Right atrium auricular region (tissue), 2 donors: ENCODE data around the gene LITAF. TPM values are rescaled to one million over a fixed set of nuclear protein-coding genes. Genes with fewer than 3 reads are reported as not detected.
A peak's percentile ranks its signal among the peaks of the same experiment; 100 is the strongest.

ENCODE experiments used
- DNase-seq: peaks from one replicate; pipeline ENCODE4 v3.0.0-alpha.2; 2019; ENCODE audit warnings: low spot score
- H3K27ac ChIP-seq, 2 donors: fragments of 200-600 bp; sonication (generic); 1 replicate in 1 of 2; 2 replicates in 1 of 2; pipeline ENCODE4 v1.5.1; 2016 to 2019
- H3K27me3 ChIP-seq, 2 donors: fragments of 200-600 bp; sonication (generic); one replicate each; pipeline versions ENCODE4 v1.5.1 to v1.6.0; 2017 to 2019
- H3K36me3 ChIP-seq: fragments of 200-600 bp; sonication (generic); one replicate; pipeline ENCODE4 v1.5.1; 2016
- H3K4me1 ChIP-seq, 2 donors: fragments of 200-600 bp; sonication (generic); one replicate each; pipeline versions ENCODE4 v1.5.1 to v1.6.0; 2017 to 2019
- H3K4me3 ChIP-seq, 2 donors: fragments of 200-600 bp; sonication (generic); 1 replicate in 1 of 2; 2 replicates in 1 of 2; pipeline ENCODE4 v1.5.1; 2017 to 2019; ENCODE audit warnings: mild to moderate bottlenecking in 1 of 2, moderate library complexity in 1 of 2
- H3K9me3 ChIP-seq, 2 donors: fragments of 200-600 bp; sonication (generic); one replicate each; pipeline ENCODE4 v1.5.1; 2019
- total RNA-seq, 2 donors: library from RNA; depleted of rRNA; stranded (reverse); fragments of >200 nt; gene quantifications; one replicate each; pipeline ENCODE4 v1.1.0, GENCODE V29; 2016
- TF ChIP-seq, protein P1 (sequence below), 2 donors: fragments of 200-600 bp; sonication (generic); IDR thresholded peaks; one replicate each; pipeline ENCODE4 v1.5.1; 2019; ENCODE audit warnings: antibody characterized with exemption in 2 of 2

The LITAF gene
- total RNA-seq, 2 donors from 2014 or later: 48.1 to 50.7 TPM

DNA sequence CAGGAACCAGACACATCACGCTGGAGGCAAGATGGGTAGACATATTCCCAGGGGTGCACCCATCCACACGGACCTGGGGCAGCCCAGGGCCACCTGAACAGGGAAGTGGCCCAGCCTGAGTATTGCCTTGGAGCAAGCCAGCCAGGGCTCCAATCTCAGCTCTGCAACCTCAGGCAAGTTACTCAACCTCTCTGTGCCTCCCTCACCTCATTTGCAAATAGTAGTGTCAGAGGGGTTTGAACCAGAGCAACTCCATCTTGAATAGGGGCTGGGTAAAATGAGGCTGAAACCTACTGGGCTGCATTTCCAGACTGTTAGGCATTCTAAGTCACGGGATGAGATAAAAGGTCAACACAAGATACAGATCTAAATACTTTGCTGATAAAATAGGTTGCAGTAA, 46.4 kb upstream of the LITAF start:
- no peak for DNase-seq
- Histone ChIP-seq H3K27me3 (no peaks in the 10 kb centered on the region), H3K4me3 (no peak overlapping the region), H3K36me3 (no peaks in the 10 kb centered on the region), H3K27ac (peak overlapping the region in 1 of 2 donors; percentile 73), H3K4me1 (peaks cover 0 to 16% of the 10 kb centered on the region in 2 donors), H3K9me3 (no peaks in the 10 kb centered on the region)
- TF ChIP-seq, protein P1, sequence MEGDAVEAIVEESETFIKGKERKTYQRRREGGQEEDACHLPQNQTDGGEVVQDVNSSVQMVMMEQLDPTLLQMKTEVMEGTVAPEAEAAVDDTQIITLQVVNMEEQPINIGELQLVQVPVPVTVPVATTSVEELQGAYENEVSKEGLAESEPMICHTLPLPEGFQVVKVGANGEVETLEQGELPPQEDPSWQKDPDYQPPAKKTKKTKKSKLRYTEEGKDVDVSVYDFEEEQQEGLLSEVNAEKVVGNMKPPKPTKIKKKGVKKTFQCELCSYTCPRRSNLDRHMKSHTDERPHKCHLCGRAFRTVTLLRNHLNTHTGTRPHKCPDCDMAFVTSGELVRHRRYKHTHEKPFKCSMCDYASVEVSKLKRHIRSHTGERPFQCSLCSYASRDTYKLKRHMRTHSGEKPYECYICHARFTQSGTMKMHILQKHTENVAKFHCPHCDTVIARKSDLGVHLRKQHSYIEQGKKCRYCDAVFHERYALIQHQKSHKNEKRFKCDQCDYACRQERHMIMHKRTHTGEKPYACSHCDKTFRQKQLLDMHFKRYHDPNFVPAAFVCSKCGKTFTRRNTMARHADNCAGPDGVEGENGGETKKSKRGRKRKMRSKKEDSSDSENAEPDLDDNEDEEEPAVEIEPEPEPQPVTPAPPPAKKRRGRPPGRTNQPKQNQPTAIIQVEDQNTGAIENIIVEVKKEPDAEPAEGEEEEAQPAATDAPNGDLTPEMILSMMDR (IDR thresholded peaks at IDR 0.05): no peak

DNA sequence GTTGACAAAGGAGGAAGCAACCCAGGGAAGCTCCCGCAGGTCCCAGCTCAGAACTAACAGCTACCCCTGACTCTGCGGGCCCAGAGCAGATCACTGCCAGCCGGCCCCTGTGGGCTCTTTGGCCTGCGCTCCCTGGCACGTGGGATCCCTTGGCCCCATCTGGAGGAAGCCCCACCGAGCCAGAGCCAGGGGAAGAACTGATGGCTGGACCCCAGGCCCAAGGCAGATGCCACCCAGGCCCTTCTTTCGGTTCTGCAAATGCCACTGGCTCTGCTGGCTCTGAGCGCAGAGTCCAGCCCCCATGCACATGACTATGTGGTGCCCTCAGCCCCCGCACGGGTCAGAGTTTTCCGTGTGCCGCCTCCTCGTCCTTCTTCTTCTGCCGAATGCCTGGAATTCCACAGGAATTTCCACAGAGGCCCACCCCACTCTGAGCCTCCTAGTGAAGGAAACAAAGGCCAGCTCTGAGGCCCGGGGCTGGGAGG, 45.8 kb upstream of the LITAF start:
- H3K27me3 ChIP-seq: no peaks in the 10 kb centered on the region
- H3K9me3 ChIP-seq: no peaks in the 10 kb centered on the region
- peaks cover 0 to 16% of the 10 kb centered on the region in 2 donors for H3K4me1 ChIP-seq
- peak overlapping the region; percentile 20 to 73 for H3K27ac ChIP-seq
- TF ChIP-seq, protein P1 (IDR thresholded peaks at IDR 0.05): no peak
- no peak overlapping the region for H3K4me3 ChIP-seq
- no peaks in the 10 kb centered on the region for H3K36me3 ChIP-seq
- peak; percentile 75 for DNase-seq

DNA sequence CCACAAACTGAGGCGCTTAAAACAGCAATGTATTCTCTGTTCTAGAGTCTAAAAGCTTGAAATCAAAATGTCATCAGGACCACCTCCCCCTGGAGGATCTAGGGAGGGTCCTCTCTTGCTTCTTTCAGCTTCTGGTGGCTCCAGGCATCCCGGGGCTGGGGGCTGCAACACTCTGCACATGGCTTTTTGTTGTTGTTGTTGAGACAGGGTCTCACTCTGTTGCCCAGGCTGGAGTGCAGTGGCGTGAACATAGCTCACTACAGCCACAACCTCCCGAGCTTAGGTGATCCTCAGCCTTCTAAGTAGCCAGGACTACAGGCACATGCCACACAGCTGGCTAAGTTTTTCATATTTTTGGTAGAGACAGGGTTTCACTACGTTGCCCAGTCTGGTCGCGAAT, 44.5 kb upstream of the LITAF start:
- H3K4me1 ChIP-seq: peaks cover 0 to 16% of the 10 kb centered on the region in 2 donors
- TF ChIP-seq, protein P1 (IDR thresholded peaks at IDR 0.05): no peak
- no peaks in the 10 kb centered on the region for H3K36me3 ChIP-seq

DNA sequence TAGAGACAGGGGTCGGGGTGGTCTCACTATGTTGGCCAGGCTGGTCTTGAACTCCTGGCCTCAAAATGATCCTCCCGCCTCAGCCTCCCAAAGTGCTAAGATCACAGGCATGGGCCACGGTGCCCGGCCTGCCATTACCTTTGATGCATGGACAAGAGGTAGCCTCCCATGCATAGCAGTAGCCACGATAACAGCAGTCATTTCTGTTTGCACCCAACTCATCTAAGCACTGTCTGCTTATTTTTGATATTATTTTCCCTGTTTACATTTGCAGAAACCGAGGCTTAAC, 44.0 kb upstream of the LITAF start:
- Histone ChIP-seq H3K27ac (no peak overlapping the region), H3K36me3 (no peaks in the 10 kb centered on the region), H3K9me3 (no peaks in the 10 kb centered on the region), H3K4me1 (peaks cover 0 to 16% of the 10 kb centered on the region in 2 donors), H3K4me3 (no peak overlapping the region), H3K27me3 (no peaks in the 10 kb centered on the region)
- TF ChIP-seq, protein P1 (IDR thresholded peaks at IDR 0.05): no peak
- DNase-seq: no peak

More for the DNA sequence above, 44.5 kb upstream of the LITAF start:
- H3K9me3 ChIP-seq: no peaks in the 10 kb centered on the region
- no peak for DNase-seq
- H3K27ac ChIP-seq: no peak overlapping the region
- H3K4me3 ChIP-seq: no peak overlapping the region
- H3K27me3 ChIP-seq: no peaks in the 10 kb centered on the region

DNA sequence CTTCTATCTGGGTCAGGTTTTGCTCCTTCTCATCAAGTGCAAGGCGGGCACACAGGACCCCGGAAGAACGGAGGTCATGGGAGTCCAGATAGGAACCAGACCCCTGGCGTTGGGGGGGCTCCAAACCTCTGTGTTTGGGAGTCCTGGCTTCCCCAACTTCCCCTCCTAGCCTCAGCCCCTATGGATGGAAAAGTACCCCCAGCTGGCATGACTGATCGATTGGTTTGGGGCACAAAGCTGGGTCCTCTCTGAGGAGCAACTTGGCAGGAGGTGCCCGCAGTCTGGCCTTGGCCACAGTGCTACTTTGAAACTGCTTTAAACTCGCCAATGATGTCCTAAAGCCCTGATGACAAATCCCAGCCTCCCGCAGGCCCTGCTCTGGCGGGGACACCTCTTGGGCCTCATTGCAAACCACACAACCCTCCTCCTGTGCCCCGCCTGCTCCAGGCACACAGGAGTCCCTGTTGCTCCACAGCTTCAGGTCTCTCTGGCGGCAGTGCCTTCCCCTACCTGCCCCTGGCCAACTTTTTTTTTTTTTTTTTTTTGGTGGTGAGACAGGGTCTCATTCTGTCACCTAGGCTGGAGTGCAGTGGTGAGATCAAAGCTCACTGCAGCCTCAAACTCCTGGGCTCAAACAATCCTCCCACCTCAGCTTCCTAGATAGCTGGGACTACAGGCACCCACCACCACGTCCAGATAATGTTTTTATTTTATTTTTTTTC, 43.5 kb upstream of the LITAF start:
- Histone ChIP-seq H3K27ac (peak overlapping the region in 1 of 2 donors; percentile 60), H3K4me1 (peaks cover 0 to 16% of the 10 kb centered on the region in 2 donors), H3K4me3 (no peak overlapping the region), H3K27me3 (no peaks in the 10 kb centered on the region), H3K9me3 (no peaks in the 10 kb centered on the region), H3K36me3 (no peaks in the 10 kb centered on the region)
- no peak for DNase-seq
- TF ChIP-seq, protein P1 (IDR thresholded peaks at IDR 0.05): no peak
